HCT116 (cell line): Measurements from ENCODE around the gene NUMB. TPM values are rescaled to one million over a fixed set of nuclear protein-coding genes. Genes with fewer than 3 reads are reported as not detected.

Experiments
- ATAC-seq: fragments of 200-7000 bp; cut with Tn5 transposase; 2 replicates; pipeline ENCODE4 v1.9.1; 2020; ENCODE audit warnings: mild to moderate bottlenecking, moderate library complexity
- BruUV-seq: library from RNA; stranded (reverse); fragments of 400-500 nt; replicated peaks from 2 replicates; lab custom pipeline; 2021; lab: Mats Ljungman, UMichigan
- CTCF ChIA-PET: fragments of 300-600 bp; sonication (Branson Sonifier 250); formaldehyde crosslinking; loops from one replicate; lab custom pipeline; 2021; ENCODE audit warnings: antibody characterized with exemption; lab: Charles Lee
- POLR2A ChIA-PET: fragments of 300-600, 350-600 bp; sonication (Branson Sonifier 250); formaldehyde crosslinking; loops from one replicate; lab custom pipeline; 2021; ENCODE audit warnings: antibody characterized with exemption; lab: Charles Lee
- RAD21 ChIA-PET, 2 experiments: fragments of 300-600 bp; sonication (Branson Sonifier 250); formaldehyde crosslinking; loops; one replicate each; lab custom pipeline; 2023; ENCODE audit warnings: low total read pairs in 2 of 2; ENCODE audit not compliant: uncharacterized antibody in 2 of 2, unreplicated experiment in 2 of 2, low non-redundant PET in 1 of 2; lab: Charles Lee
- DNase-seq: peaks from one replicate; pipeline ENCODE4 v3.0.0-alpha.2; 2010; ENCODE audit warnings: low read depth, low spot score
- H2AFZ ChIP-seq: fragments of 200-600 bp; shearing (Covaris generic), sonication (generic); 2 replicates; pipeline ENCODE4 v1.6.1; 2017; ENCODE audit warnings: low read depth, mixed run types, mixed read lengths, antibody characterized with exemption, low read length; ENCODE audit not compliant: poor library complexity, severe bottlenecking
- H3K27ac ChIP-seq: 2 replicates; pipeline ENCODE4 v1.5.1; 2012; ENCODE audit warnings: low read depth, low read length
- H3K27me3 ChIP-seq: fragments of 200-600 bp; sonication (generic); 2 replicates; pipeline ENCODE4 v1.6.1; 2016; ENCODE audit warnings: mixed run types, low read length, mixed read lengths; ENCODE audit not compliant: insufficient read depth
- H3K36me3 ChIP-seq, 2 experiments: fragments of 200-500 bp in 1 of 2; fragments of 200-600 bp in 1 of 2; sonication (Bioruptor generic) in 1 of 2; sonication (generic) in 1 of 2; 2 replicates each; pipeline versions ENCODE4 v1.5.1 to v1.6.1; 2014 to 2016; ENCODE audit warnings: low read length in 2 of 2, inconsistent platforms in 1 of 2, mixed read lengths in 1 of 2, mixed run types in 1 of 2; ENCODE audit not compliant: insufficient read depth in 2 of 2, control insufficient read depth in 1 of 2
- H3K4me1 ChIP-seq, 2 experiments: fragments of 200-600 bp in 1 of 2; sonication (generic) in 1 of 2; 2 replicates each; pipeline versions ENCODE4 v1.5.1 to v1.6.1; 2012 to 2017; ENCODE audit warnings: low read length in 2 of 2, inconsistent platforms in 1 of 2, mild to moderate bottlenecking in 1 of 2, mixed read lengths in 1 of 2, mixed run types in 1 of 2, moderate library complexity in 1 of 2; ENCODE audit not compliant: insufficient read depth in 2 of 2, control insufficient read depth in 1 of 2
- H3K4me2 ChIP-seq: fragments of 200-600 bp; sonication (generic); 2 replicates; pipeline ENCODE4 v1.6.1; 2017; ENCODE audit warnings: mixed run types, low read length, mixed read lengths
- H3K4me3 ChIP-seq, 2 experiments: fragments of 200-600 bp in 1 of 2; sonication (generic) in 1 of 2; replicated peaks in 1 of 2; 2 replicates each; pipeline ENCODE4 v1.5.1; 2011 to 2016; ENCODE audit warnings: low read length in 2 of 2, control low read depth in 1 of 2, low read depth in 1 of 2, mild to moderate bottlenecking in 1 of 2, mixed read lengths in 1 of 2, mixed run types in 1 of 2
- H3K79me2 ChIP-seq: fragments of 200-600 bp; sonication (generic); 2 replicates; pipeline ENCODE4 v1.6.1; 2017; ENCODE audit warnings: mild to moderate bottlenecking, mixed run types, low read length, moderate library complexity, mixed read lengths; ENCODE audit not compliant: insufficient read depth
- H3K9ac ChIP-seq: fragments of 200-600 bp; sonication (generic); 2 replicates; pipeline ENCODE4 v1.6.1; 2016; ENCODE audit warnings: low read length, mixed read lengths
- H3K9me2 ChIP-seq: fragments of 200-600 bp; sonication (generic), shearing (Covaris generic); 2 replicates; pipeline ENCODE4 v1.6.1; 2017; ENCODE audit warnings: mixed run types, mild to moderate bottlenecking, moderate library complexity; ENCODE audit not compliant: insufficient read depth
- H3K9me3 ChIP-seq, 2 experiments: fragments of 200-500 bp in 1 of 2; fragments of 200-600 bp in 1 of 2; sonication (Bioruptor generic) in 1 of 2; sonication (generic) in 1 of 2; 2 replicates each; pipeline ENCODE4 v1.6.1; 2014 to 2017; ENCODE audit warnings: low read length in 2 of 2, mixed read lengths in 2 of 2, inconsistent platforms in 1 of 2, low read depth in 1 of 2, mild to moderate bottlenecking in 1 of 2, mixed run types in 1 of 2, moderate library complexity in 1 of 2; ENCODE audit not compliant: control insufficient read depth in 1 of 2, insufficient read depth in 1 of 2
- H4K20me1 ChIP-seq: fragments of 200-600 bp; sonication (generic), shearing (Covaris generic); 2 replicates; pipeline ENCODE4 v1.6.1; 2017; ENCODE audit warnings: mixed run types, mild to moderate bottlenecking, moderate library complexity; ENCODE audit not compliant: insufficient read depth
- CBX3 ChIP-seq: IDR thresholded peaks from 2 replicates; pipeline ENCODE4 v1.6.1; 2012; ENCODE audit warnings: low read depth
- CEBPB ChIP-seq: IDR thresholded peaks from 2 replicates; pipeline ENCODE4 v1.6.1; 2012; ENCODE audit warnings: low read depth
- EGR1 ChIP-seq: IDR thresholded peaks from 2 replicates; pipeline ENCODE4 v1.6.1; 2012; ENCODE audit warnings: low read depth
- ELF1 ChIP-seq: IDR thresholded peaks from 2 replicates; pipeline ENCODE4 v1.6.1; 2012; ENCODE audit warnings: low read depth, borderline replicate concordance
- POLR2AphosphoS5 ChIP-seq: IDR thresholded peaks from 2 replicates; pipeline ENCODE4 v1.6.1; 2011; ENCODE audit warnings: mild to moderate bottlenecking, low read depth, low read length, moderate library complexity
- REST ChIP-seq: IDR thresholded peaks from 2 replicates; pipeline ENCODE4 v1.6.1; 2012; ENCODE audit warnings: low read depth
- SP1 ChIP-seq: IDR thresholded peaks from 2 replicates; pipeline ENCODE4 v1.6.1; 2012; ENCODE audit warnings: low read depth
- YY1 ChIP-seq: IDR thresholded peaks from 2 replicates; pipeline ENCODE4 v1.6.1; 2011; ENCODE audit warnings: low read length, low read depth, moderate library complexity, mild to moderate bottlenecking; ENCODE audit not compliant: insufficient replicate concordance; ENCODE audit errors: extremely low read depth
- ZFX ChIP-seq: fragments of 450-650 bp; IDR thresholded peaks from 2 replicates; pipeline ENCODE4 v1.6.1; 2017
- ZNF274 ChIP-seq: fragments of 200-500 bp; sonication (Bioruptor generic); IDR thresholded peaks from 2 replicates; pipeline ENCODE4 v1.6.1; 2014; ENCODE audit warnings: mild to moderate bottlenecking, low read depth, low read length, inconsistent platforms
- intact Hi-C: fragments of 100-400 bp; cut with micrococcal nuclease; formaldehyde crosslinking; loops from 2 replicates; pipeline ENCODE4 v1.10.0; 2022
- total RNA-seq: library from RNA; stranded (reverse); gene quantifications from one replicate; pipeline ENCODE4 v1.2.1, GENCODE V29; 2021; ENCODE audit not compliant: unreplicated experiment
- TF ChIP-seq, protein P1 (sequence below): IDR thresholded peaks from 2 replicates; pipeline ENCODE4 v1.6.1; 2012
- TF ChIP-seq, protein P2 (sequence below): IDR thresholded peaks from 2 replicates; pipeline ENCODE4 v1.6.1; 2011; ENCODE audit warnings: mild to moderate bottlenecking, low read length, moderate library complexity; ENCODE audit not compliant: insufficient replicate concordance; ENCODE audit errors: extremely low read depth

The NUMB gene
- total RNA-seq, 1 experiment from 2014 or later, result 43.0 TPM

DNA sequence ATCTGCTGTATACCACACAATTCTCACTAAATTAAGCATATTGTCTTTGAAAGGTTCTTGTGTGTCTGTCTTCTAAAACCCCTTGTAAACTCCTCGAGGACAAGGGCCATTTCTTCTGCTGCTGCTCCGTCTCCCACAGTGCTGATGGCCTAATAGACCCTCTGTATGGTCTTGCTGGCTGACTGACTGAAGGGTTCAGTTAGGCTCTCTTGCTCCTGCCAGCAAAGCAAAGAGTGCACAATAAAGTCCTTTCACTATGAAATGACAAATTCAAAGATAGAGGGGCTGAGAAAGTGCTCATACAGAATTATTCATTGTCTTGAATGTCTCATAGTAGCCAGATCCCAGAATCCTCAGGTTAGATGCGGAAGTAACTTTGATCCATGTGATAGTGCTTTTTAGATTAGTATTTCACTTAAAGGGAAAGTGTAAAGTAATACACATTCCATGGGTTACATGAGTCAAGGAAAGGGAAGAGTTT is 18.1 kb upstream of the NUMB start:
- Histone ChIP-seq H3K9ac (no peak overlapping the region), H2AFZ (no peak overlapping the region), H3K9me2 (no peaks in the 10 kb centered on the region), H3K27me3 (no peaks in the 10 kb centered on the region), H3K4me3 (no peak overlapping the region), H3K36me3 (no peaks in the 10 kb centered on the region), H3K79me2 (no peaks in the 10 kb centered on the region), H3K4me1 (no peaks in the 10 kb centered on the region), H3K27ac (no peak overlapping the region), H4K20me1 (no peaks in the 10 kb centered on the region), H3K9me3 (no peaks in the 10 kb centered on the region), H3K4me2 (no peak overlapping the region)
- ChIA-PET RAD21 (no interaction called here), CTCF (interaction anchor here (1.0 kb wide), 1 partner anchor 73 kb away, joined by 3 read pairs; no protein-coding TSS in a partner anchor), POLR2A (interaction anchor here (0.6 kb wide), 1 partner anchor 62 kb away, joined by 4 read pairs; no protein-coding TSS in a partner anchor)
- intact Hi-C loops, result loop anchor here (10.0 kb wide), 1 partner anchor 572 kb away; no protein-coding TSS in a partner anchor
- ATAC-seq (no peak), DNase-seq (no peak)
- TF ChIP-seq ZFX (no peak), YY1 (no peak), EGR1 (no peak), CBX3 (no peak), CEBPB (no peak), REST (no peak), ZNF274 (no peak), ELF1 (no peak), POLR2AphosphoS5 (no peak), SP1 (no peak)
- TF ChIP-seq, protein P1, sequence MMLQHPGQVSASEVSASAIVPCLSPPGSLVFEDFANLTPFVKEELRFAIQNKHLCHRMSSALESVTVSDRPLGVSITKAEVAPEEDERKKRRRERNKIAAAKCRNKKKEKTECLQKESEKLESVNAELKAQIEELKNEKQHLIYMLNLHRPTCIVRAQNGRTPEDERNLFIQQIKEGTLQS, result no peak
- TF ChIP-seq, protein P2, sequence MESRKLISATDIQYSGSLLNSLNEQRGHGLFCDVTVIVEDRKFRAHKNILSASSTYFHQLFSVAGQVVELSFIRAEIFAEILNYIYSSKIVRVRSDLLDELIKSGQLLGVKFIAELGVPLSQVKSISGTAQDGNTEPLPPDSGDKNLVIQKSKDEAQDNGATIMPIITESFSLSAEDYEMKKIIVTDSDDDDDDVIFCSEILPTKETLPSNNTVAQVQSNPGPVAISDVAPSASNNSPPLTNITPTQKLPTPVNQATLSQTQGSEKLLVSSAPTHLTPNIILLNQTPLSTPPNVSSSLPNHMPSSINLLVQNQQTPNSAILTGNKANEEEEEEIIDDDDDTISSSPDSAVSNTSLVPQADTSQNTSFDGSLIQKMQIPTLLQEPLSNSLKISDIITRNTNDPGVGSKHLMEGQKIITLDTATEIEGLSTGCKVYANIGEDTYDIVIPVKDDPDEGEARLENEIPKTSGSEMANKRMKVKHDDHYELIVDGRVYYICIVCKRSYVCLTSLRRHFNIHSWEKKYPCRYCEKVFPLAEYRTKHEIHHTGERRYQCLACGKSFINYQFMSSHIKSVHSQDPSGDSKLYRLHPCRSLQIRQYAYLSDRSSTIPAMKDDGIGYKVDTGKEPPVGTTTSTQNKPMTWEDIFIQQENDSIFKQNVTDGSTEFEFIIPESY, result no peak
- BruUV-seq, result no TSS peak
